Subcutaneous abdominal adipose tissue (tissue), 5 donors: ENCODE data around the gene SECISBP2.

ENCODE experiments used
- H3K27ac ChIP-seq: one replicate; pipeline ENCODE4 v1.7.0; 2013; ENCODE audit warnings: low read depth, mild to moderate bottlenecking, inconsistent platforms, low read length, moderate library complexity
- H3K27me3 ChIP-seq, 5 donors: one replicate each; pipeline ENCODE4 v1.7.0; 2013; ENCODE audit warnings: low read length in 5 of 5, inconsistent platforms in 1 of 5; ENCODE audit not compliant: control insufficient read depth in 5 of 5, insufficient read depth in 4 of 5
- H3K36me3 ChIP-seq, 5 donors: one replicate each; pipeline ENCODE4 v1.7.0; 2013; ENCODE audit warnings: low read length in 5 of 5; ENCODE audit not compliant: control insufficient read depth in 5 of 5, insufficient read depth in 5 of 5
- H3K4me1 ChIP-seq, 5 donors: one replicate each; pipeline ENCODE4 v1.7.0; 2013; ENCODE audit warnings: low read length in 5 of 5, mild to moderate bottlenecking in 3 of 5, moderate library complexity in 1 of 5; ENCODE audit not compliant: control insufficient read depth in 5 of 5, insufficient read depth in 5 of 5
- H3K4me3 ChIP-seq, 5 donors: one replicate each; pipeline ENCODE4 v1.7.0; 2013; ENCODE audit warnings: low read length in 5 of 5, low read depth in 1 of 5
- H3K9ac ChIP-seq, 5 donors: one replicate each; pipeline ENCODE4 v1.7.0; 2013; ENCODE audit warnings: low read length in 5 of 5, mild to moderate bottlenecking in 4 of 5, moderate library complexity in 3 of 5
- H3K9me3 ChIP-seq, 5 donors: one replicate each; pipeline ENCODE4 v1.7.0; 2013; ENCODE audit warnings: low read length in 5 of 5; ENCODE audit not compliant: control insufficient read depth in 5 of 5
- donor health status: healthy.
- donor health status: healthy.
- donor health status: healthy.
- donor health status: healthy.
- donor health status: healthy.

The SECISBP2 gene

GRCh38 chr9:89319015-89319905 lies 960 bp downstream of the SECISBP2 start:
- Histone ChIP-seq H3K4me3 (peak overlapping the region; percentile 62 to 80 (median 77)), H3K27me3 (no peaks in the 10 kb centered on the region), H3K36me3 (peaks cover 0 to 9% (median 0%) of the 10 kb centered on the region in 5 donors), H3K4me1 (peaks cover 2 to 28% (median 27%) of the 10 kb centered on the region in 5 donors), H3K27ac (peak overlapping the region; percentile 97), H3K9me3 (no peaks in the 10 kb centered on the region), H3K9ac (peak overlapping the region; percentile 81 to 99 (median 95))

- Histone ChIP-seq H3K27me3 (no peaks in the 10 kb centered on the region), H3K4me1 (peaks cover 2 to 19% (median 18%) of the 10 kb centered on the region in 5 donors), H3K27ac (no peak overlapping the region), H3K36me3 (peaks cover 12 to 26% (median 19%) of the 10 kb centered on the region in 5 donors), H3K9me3 (no peaks in the 10 kb centered on the region), H3K9ac (no peak overlapping the region), H3K4me3 (no peak overlapping the region)
Observed at GRCh38 chr9:89323390-89323789, 5.1 kb downstream of the SECISBP2 start.

- Histone ChIP-seq H3K4me3 (no peak overlapping the region), H3K27me3 (no peaks in the 10 kb centered on the region), H3K27ac (no peak overlapping the region), H3K9ac (no peak overlapping the region), H3K4me1 (peaks cover 0 to 7% (median 6%) of the 10 kb centered on the region in 5 donors), H3K36me3 (peaks cover 35 to 49% (median 38%) of the 10 kb centered on the region in 5 donors), H3K9me3 (no peaks in the 10 kb centered on the region)
Observed at GRCh38 chr9:89325733-89326132, 7.4 kb downstream of the SECISBP2 start.

GRCh38 chr9:89328064-89328463 lies 9.8 kb downstream of the SECISBP2 start:
- Histone ChIP-seq H3K27ac (no peak overlapping the region), H3K4me1 (peaks cover 0 to 7% (median 5%) of the 10 kb centered on the region in 5 donors), H3K9ac (no peak overlapping the region), H3K4me3 (no peak overlapping the region), H3K36me3 (peaks cover 45 to 65% (median 52%) of the 10 kb centered on the region in 5 donors), H3K9me3 (no peaks in the 10 kb centered on the region), H3K27me3 (no peaks in the 10 kb centered on the region)

GRCh38 chr9:89329917-89330316 lies 11.6 kb downstream of the SECISBP2 start:
- Histone ChIP-seq H3K27me3 (no peaks in the 10 kb centered on the region), H3K4me3 (no peak overlapping the region), H3K9ac (no peak overlapping the region), H3K9me3 (no peaks in the 10 kb centered on the region), H3K4me1 (no peaks in the 10 kb centered on the region), H3K36me3 (peaks cover 57 to 83% (median 70%) of the 10 kb centered on the region in 5 donors), H3K27ac (no peak overlapping the region)

GRCh38 chr9:89330513-89330912 lies 12.2 kb downstream of the SECISBP2 start:
- Histone ChIP-seq H3K27me3 (no peaks in the 10 kb centered on the region), H3K27ac (no peak overlapping the region), H3K36me3 (peaks cover 57 to 86% (median 72%) of the 10 kb centered on the region in 5 donors)

GRCh38 chr9:89339807-89340206 lies 21.5 kb downstream of the SECISBP2 start:
- H3K36me3 ChIP-seq, result peaks cover 63 to 84% (median 77%) of the 10 kb centered on the region in 5 donors
- no peak overlapping the region for H3K4me3 ChIP-seq

More at GRCh38 chr9:89330513-89330912, 12.2 kb downstream of the SECISBP2 start:
- Histone ChIP-seq H3K9ac (no peak overlapping the region), H3K4me3 (no peak overlapping the region), H3K4me1 (no peaks in the 10 kb centered on the region), H3K9me3 (no peaks in the 10 kb centered on the region)

GRCh38 chr9:89340332-89340731 lies 22.0 kb downstream of the SECISBP2 start:
- Histone ChIP-seq H3K27me3 (no peaks in the 10 kb centered on the region), H3K27ac (no peak overlapping the region), H3K9ac (no peak overlapping the region), H3K9me3 (no peaks in the 10 kb centered on the region), H3K36me3 (peaks cover 64 to 84% (median 80%) of the 10 kb centered on the region in 5 donors), H3K4me3 (no peak overlapping the region), H3K4me1 (no peaks in the 10 kb centered on the region)

More at GRCh38 chr9:89339807-89340206, 21.5 kb downstream of the SECISBP2 start:
- Histone ChIP-seq H3K9me3 (no peaks in the 10 kb centered on the region), H3K4me1 (no peaks in the 10 kb centered on the region), H3K9ac (no peak overlapping the region), H3K27me3 (no peaks in the 10 kb centered on the region), H3K27ac (no peak overlapping the region)

GRCh38 chr9:89342213-89342612 lies 23.9 kb downstream of the SECISBP2 start:
- Histone ChIP-seq H3K36me3 (peaks cover 63 to 89% (median 84%) of the 10 kb centered on the region in 5 donors), H3K9ac (no peak overlapping the region), H3K4me1 (no peaks in the 10 kb centered on the region), H3K27ac (no peak overlapping the region), H3K27me3 (no peaks in the 10 kb centered on the region), H3K4me3 (no peak overlapping the region), H3K9me3 (no peaks in the 10 kb centered on the region)

- peaks cover 60 to 88% (median 82%) of the 10 kb centered on the region in 5 donors for H3K36me3 ChIP-seq
- no peak overlapping the region for H3K4me3 ChIP-seq
- no peaks in the 10 kb centered on the region for H3K9me3 ChIP-seq
- no peaks in the 10 kb centered on the region for H3K27me3 ChIP-seq
- no peaks in the 10 kb centered on the region for H3K4me1 ChIP-seq
- H3K27ac ChIP-seq, result no peak overlapping the region
- no peak overlapping the region for H3K9ac ChIP-seq
Observed at GRCh38 chr9:89342948-89343347, 24.6 kb downstream of the SECISBP2 start.
